HTERT RPE-1 (cell line): ENCODE data around the gene NLRP3.
"Not testable (repeated sequence)": the region's sequence is repeated elsewhere in the genome, so short reads cannot be mapped to it uniquely, and the experiment has no call there.

Source experiments
- in situ Hi-C: fragments of 300-500 bp; cut with MboI; formaldehyde crosslinking; loops from 4 replicates; pipeline ENCODE4 v1.14.3; 2020; ENCODE audit warnings: low sequenced_read_pairs

The NLRP3 gene

GRCh38 chr1:247468481-247469140 lies 52.6 kb downstream of the NLRP3 start:
- in situ Hi-C loops: no loop called here

- in situ Hi-C loops: no loop called here
Observed at GRCh38 chr1:247469141-247469535, 53.2 kb downstream of the NLRP3 start.

GRCh38 chr1:247470942-247471429 lies 55.0 kb downstream of the NLRP3 start:
- in situ Hi-C loops: not testable (repeated sequence)

GRCh38 chr1:247471445-247472016 lies 55.6 kb downstream of the NLRP3 start:
- in situ Hi-C loops: no loop called here

GRCh38 chr1:247472035-247472434 lies 56.1 kb downstream of the NLRP3 start:
- in situ Hi-C loops: no loop called here

- in situ Hi-C loops: no loop called here
Observed at GRCh38 chr1:247474367-247474766, 58.4 kb downstream of the NLRP3 start.

GRCh38 chr1:247475793-247476192 lies 59.8 kb downstream of the NLRP3 start:
- in situ Hi-C loops: no loop called here

- in situ Hi-C loops: not testable (repeated sequence)
Observed at GRCh38 chr1:247476328-247477058, 60.5 kb downstream of the NLRP3 start.

- in situ Hi-C loops: no loop called here
Observed at GRCh38 chr1:247482747-247483146, 66.8 kb downstream of the NLRP3 start.

GRCh38 chr1:247487057-247487456 lies 71.1 kb downstream of the NLRP3 start:
- in situ Hi-C loops: no loop called here

GRCh38 chr1:247491328-247491727 lies 75.4 kb downstream of the NLRP3 start:
- in situ Hi-C loops: no loop called here

GRCh38 chr1:247493106-247493505 lies 77.1 kb downstream of the NLRP3 start:
- in situ Hi-C loops: no loop called here

- in situ Hi-C loops: no loop called here
Observed at GRCh38 chr1:247494767-247495166, 78.8 kb downstream of the NLRP3 start.

- in situ Hi-C loops: no loop called here
Observed at GRCh38 chr1:247496581-247497285, 80.8 kb downstream of the NLRP3 start.
